ENCODE results near the gene STAC3. TPM values are rescaled to one million over a fixed set of nuclear protein-coding genes. Genes with fewer than 3 reads are reported as not detected.

The STAC3 gene
- total and polyA plus RNA-seq, 4 donors, result 0.19 to 1.3 (median 0.96) TPM

- Histone ChIP-seq H3K4me1 (ENCODE audit: control insufficient read depth in 4 of 4, insufficient read depth in 4 of 4, low read length in 3 of 4) (peaks cover 7 to 15% (median 8%) of the 10 kb centered on the region in 4 donors), H3K36me3 (ENCODE audit: control insufficient read depth in 4 of 4, insufficient read depth in 3 of 4, low read depth in 1 of 4, low read length in 3 of 4) (no peaks in the 10 kb centered on the region), H3K9ac (ENCODE audit: low read depth in 1 of 2, low read length in 2 of 2) (no peak overlapping the region), H3K27me3 (ENCODE audit: control insufficient read depth in 4 of 4, insufficient read depth in 4 of 4, low read length in 3 of 4) (peaks cover 0 to 15% (median 12%) of the 10 kb centered on the region in 4 donors), H3K4me3 (ENCODE audit: low read depth in 1 of 3, low read length in 3 of 3) (no peak overlapping the region), H3K9me3 (ENCODE audit: control insufficient read depth in 4 of 4, low read length in 3 of 4) (no peaks in the 10 kb centered on the region), H3K27ac (ENCODE audit: low read depth in 1 of 2, low read length in 2 of 2) (no peak overlapping the region)
- 5% methylated on average over 61 of the region's 61 CpGs for WGBS
- TF ChIP-seq RAD21 (IDR thresholded peaks at IDR 0.05), result peak in 1 of 2 donors; percentile 70
- TF ChIP-seq CTCF (IDR thresholded peaks at IDR 0.05; ENCODE audit: low read depth, low read length, missing input control), result peak; percentile 69
- TF ChIP-seq HNF4G (IDR thresholded peaks at IDR 0.05), result no peak
- peak; percentile 80 for DNase-seq (ENCODE audit: low spot score)
These were observed 25.9 kb downstream of the STAC3 start for GRCh38 chr12:57224973-57225679.

GRCh38 chr12:57224278-57224972 lies 26.6 kb downstream of the STAC3 start:
- Histone ChIP-seq H3K4me1 (ENCODE audit: control insufficient read depth in 4 of 4, insufficient read depth in 4 of 4, low read length in 3 of 4) (peaks cover 7 to 12% (median 8%) of the 10 kb centered on the region in 4 donors), H3K27me3 (ENCODE audit: control insufficient read depth in 4 of 4, insufficient read depth in 4 of 4, low read length in 3 of 4) (peaks cover 0 to 20% (median 12%) of the 10 kb centered on the region in 4 donors), H3K27ac (ENCODE audit: low read depth in 1 of 2, low read length in 2 of 2) (no peak overlapping the region), H3K9me3 (ENCODE audit: control insufficient read depth in 4 of 4, low read length in 3 of 4) (no peaks in the 10 kb centered on the region), H3K4me3 (ENCODE audit: low read depth in 1 of 3, low read length in 3 of 3) (no peak overlapping the region), H3K36me3 (ENCODE audit: control insufficient read depth in 4 of 4, insufficient read depth in 3 of 4, low read depth in 1 of 4, low read length in 3 of 4) (no peaks in the 10 kb centered on the region), H3K9ac (ENCODE audit: low read depth in 1 of 2, low read length in 2 of 2) (no peak overlapping the region)
- TF ChIP-seq MAX (IDR thresholded peaks at IDR 0.05) (no peak), CTCF (IDR thresholded peaks at IDR 0.05; ENCODE audit: low read depth, low read length, missing input control) (no peak), EGR1 (IDR thresholded peaks at IDR 0.05; ENCODE audit: low read depth in 2 of 2) (no peak), JUND (IDR thresholded peaks at IDR 0.05) (no peak), RXRA (IDR thresholded peaks at IDR 0.05) (no peak), SP1 (IDR thresholded peaks at IDR 0.05) (no peak), HNF4A (conservative IDR thresholded peaks at IDR 0.05) (no peak), TAF1 (conservative IDR thresholded peaks at IDR 0.05) (no peak), YY1 (IDR thresholded peaks at IDR 0.05) (no peak), ATF3 (IDR thresholded peaks at IDR 0.05) (no peak), GABPA (IDR thresholded peaks at IDR 0.05 in 1 of 2, conservative IDR thresholded peaks at IDR 0.05 in 1 of 2) (no peak), HNF4G (IDR thresholded peaks at IDR 0.05) (no peak), REST (IDR thresholded peaks at IDR 0.05) (no peak), FOXA1 (IDR thresholded peaks at IDR 0.05) (no peak), NR2F2 (IDR thresholded peaks at IDR 0.05) (no peak)
- no peak for DNase-seq (ENCODE audit: low spot score)
- 33% methylated on average over 30 of the region's 30 CpGs for WGBS
